Activated T-helper 1 cell treated with Interleukin-2 at 50 U/mL for 16 hours (primary cell): ENCODE results near the gene BRAT1.

Experiments used
- DNase-seq: peaks from one replicate; pipeline ENCODE4 v3.0.0-alpha.2; 2020; ENCODE audit warnings: low read depth

The BRAT1 gene

DNA sequence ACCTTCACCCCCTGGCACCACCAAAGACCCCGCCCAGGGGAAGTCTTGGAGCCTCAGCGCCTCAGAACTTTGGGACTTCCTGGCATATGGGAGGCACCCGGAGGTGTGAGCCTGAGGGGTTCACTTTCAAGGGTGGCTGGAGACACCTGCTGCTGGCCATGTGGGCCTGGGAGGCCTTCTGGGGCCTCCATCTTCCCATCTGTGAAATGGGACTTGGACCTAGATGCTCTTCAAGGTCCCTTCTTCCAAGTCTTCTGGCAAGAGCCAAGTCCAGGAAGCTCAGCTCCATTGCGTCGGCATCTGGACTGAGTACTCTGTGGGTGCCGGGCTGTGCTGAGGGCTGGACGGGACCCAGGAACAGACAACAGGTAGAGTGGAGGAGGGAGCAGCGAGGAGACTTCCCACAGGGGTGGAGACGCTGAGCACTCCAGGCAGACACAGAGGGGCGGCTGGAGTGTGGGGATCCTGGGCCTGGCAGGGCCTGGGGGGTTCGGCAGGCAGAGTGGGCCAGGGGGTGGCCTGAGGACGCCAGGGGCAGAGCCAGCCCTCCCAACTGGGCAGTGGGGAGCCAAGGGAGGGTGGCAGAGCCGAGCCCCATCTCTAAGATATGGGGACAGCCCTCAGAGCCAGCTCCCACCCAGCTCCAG, 45.1 kb downstream of the BRAT1 start:
- no peak for DNase-seq

DNA sequence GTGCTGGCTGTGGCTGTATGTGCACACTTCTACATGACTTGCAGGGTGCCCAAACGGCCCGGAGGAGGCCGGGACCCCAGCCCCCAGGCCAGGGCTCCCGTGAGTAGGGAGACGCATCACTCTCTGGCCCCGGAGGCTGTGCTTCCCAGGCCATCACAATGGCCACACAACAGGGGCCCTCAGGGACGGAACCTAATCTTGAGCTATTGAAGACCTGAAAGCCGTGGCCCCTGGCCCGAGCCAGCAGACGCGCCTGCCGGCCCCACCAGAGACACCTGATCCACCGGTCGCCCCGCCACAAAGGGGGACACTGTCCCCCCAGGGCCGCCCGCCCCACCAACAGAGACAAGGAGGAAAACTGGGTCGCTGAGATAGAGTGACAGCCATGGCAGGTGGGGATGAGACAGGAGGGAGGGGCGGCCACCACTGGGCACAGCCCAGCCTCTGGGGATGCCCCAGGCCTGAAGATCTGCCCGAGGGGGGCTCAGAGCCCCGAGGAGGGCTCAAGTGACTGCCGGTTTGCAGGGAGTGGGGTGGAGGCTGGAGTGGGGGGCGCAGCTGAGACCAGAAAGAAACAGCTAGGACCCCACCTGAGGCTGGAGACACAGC, 45.9 kb downstream of the BRAT1 start:
- DNase-seq = no peak

DNA sequence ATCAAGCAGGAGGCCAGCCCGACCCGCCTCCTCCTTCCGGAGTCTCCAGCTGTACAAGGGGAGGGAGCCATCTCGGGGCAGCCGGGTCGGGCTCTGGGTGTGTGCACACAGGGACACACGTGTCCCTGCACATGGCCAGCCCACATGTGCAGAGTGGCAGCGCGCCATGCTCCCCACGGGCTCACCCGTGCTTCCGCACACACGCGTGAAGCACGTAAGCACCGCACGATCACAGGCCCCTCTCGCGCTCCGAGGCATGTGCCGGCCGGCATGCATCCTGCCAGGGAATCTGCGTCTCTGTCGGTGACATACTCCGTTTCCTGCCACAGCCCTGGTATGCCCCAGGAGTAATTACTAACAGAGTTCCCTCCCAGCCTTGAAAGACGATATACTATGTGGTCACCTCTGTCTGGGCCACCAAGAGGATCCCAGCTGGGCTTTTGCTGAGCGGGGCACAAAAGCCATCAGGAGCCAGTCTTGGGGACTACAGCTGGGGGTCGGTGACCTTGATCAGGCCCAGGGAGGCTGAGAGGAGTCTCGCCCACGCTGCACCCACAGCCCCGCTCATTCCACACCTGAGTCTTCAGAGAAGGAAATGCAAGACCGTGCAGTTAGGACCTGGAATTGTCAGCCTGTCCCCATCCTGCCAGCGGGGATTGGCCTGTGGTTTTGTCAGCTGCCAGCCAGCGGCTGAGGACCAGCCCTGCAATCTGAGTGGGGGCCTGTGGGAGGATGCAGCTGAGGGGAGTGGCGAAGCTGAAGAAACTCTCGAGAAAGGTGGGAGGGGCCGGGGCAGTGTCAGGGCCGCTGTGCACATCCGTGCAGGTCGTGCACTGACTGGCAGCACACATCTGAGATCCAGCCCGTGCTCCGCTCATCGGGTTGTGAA, 46.8 kb downstream of the BRAT1 start:
- DNase-seq = peak; percentile 73

GRCh38 chr7:2507917-2508306, 47.4 kb downstream of the BRAT1 start:
- no peak for DNase-seq

DNA sequence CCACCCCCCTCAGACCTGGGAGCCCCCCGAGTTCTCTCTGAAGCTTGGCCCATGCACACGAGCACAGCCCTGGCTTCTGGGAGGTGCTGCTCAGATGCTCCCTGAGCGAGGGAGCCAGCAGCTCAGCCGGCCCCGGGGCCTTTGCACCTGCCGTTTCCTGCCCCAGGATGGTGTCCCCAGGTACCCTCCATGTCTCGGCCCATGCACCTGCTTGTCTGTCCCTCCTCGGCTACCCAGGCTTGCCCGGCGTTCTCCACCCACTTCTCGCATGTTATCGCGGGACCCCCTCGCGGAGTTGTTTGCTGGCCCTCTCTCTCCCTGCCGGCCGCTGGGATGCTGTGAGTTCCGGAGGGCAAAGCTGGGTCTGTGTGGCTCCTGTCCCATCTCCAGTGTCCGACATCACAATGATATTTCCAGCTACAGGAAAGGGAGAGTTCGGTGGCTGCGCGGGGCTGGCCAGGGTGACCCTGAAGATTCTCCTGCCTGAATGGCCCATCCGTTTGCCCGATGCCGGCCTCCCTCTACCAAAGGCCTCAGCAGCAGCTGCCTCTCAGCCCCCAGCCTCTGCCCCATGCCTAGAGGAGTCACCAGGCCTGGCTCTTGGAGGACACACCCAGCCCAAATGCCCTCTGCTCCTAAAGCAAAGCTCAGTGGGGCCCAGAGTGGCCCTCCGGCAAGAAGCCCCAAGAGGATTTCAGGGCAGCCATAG, 48.0 kb downstream of the BRAT1 start:
- no peak for DNase-seq

- DNase-seq = no peak
Measured at GRCh38 chr7:2505401-2505800, 49.9 kb downstream of the BRAT1 start.

GRCh38 chr7:2504889-2505375, 50.4 kb downstream of the BRAT1 start:
- no peak for DNase-seq

DNA sequence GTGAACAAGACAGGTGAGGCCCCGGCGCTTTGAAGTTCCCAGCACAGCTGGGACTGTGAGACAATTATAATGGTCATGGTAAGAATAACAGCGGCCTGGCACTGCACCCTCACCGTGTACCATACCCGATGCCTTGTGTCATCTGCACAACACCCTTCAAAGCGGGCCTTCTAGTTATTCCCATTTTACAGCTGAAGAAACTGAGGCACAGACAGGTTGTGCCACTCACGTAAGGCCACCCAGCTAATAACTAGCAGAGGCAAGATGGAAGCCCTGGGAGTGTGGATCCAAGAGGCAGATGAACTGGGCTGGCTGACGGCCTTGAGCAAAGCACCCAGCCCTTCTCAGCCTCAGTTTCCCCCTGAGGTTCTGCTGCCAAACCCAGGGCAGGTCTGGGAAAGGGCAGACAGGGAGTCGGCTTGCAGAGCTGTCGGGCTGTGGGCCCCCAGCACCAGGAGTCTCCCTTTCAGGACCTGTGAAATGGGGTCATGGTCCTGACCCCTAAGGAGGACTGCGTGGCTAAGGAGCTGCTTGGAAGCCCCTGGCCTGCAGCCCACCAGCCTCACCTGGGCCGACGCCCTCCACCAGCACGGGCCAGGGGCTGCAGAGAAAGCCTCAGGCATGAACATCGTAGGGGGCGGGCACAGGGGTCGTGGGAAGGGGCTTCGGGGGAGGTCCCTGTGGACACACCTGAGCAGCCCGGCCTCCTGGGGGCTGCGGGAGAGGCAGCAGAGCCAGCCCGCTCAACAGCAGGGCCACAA, 51.0 kb downstream of the BRAT1 start:
- no peak for DNase-seq

DNA sequence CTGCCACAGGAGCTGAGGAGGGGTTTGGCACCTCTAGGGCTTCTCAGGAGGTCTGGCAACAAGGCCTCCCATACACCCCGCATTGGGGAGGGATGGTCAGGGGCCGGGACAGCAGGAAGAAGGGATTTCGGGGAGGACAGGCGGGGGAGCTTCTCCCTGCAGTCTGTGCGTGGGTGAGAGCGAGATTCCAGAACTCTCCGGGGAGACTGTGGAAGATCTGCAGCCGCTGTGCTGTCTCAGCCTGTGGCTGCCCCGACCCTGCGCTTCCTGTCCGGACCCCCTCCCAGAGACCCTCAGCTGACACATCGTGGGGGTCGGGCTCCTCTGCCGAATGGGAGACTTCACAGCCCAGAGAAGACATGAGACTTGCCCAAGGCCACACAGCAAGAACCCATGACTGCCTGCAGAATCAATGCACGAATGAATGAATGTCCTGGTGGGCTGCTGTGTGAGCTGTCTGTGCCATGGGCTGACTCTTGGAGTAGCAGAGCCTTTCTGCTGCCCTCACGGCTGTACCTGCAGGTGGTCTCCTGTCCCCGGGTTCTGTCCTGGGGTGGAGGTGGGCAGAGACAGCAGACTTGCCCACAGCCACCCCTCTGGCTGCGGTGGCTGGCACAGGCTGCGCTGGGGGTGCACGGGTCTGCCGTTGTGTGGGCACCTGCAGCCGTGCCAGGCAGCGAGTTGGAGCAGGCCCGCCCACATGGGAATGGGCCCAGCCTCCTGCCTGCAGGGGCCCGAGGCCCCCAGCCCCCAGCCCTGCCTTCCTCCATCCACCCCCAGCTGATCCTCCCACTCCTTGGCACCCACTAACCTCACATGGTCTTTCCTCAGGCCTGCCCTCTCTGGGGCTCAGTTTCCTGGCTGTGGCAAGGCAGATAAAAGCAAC, 52.0 kb downstream of the BRAT1 start:
- no peak for DNase-seq

GRCh38 chr7:2502647-2502966, 52.7 kb downstream of the BRAT1 start:
- no peak for DNase-seq

DNA sequence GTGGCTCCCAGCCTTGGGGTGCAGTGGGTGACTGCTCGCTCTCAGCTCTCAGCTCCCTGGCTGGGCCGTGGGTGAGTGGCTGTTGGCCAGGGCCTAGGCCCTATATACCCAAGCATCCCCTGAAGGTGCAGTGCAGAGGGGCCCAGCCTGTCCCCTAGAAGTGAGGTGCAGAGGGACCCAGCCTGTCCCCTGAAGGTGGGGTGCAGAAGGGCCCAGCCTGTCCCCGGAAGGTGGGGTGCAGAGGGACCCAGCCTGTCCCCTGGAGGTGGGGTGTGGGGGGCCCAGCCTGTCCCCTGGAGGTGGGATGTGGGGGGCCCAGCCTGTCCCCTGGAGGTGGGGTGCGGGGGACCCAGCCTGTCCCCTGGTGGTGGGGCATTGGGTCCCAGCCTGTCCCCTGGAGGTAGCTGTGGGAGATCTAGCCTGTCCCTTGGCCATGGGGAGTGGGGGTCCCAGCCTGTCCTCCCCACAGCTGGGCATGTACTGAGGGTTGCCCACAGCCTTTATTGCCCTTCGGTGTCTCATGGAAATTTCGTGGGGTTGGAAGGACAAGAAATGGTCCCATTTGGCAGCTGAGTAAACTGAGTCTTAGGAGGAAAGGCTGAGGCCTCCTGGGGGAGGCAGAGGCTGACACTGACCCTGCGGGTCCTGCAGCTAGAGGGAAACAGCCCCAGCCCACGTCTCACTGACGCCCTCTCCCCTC, 53.2 kb downstream of the BRAT1 start:
- no peak for DNase-seq

DNA sequence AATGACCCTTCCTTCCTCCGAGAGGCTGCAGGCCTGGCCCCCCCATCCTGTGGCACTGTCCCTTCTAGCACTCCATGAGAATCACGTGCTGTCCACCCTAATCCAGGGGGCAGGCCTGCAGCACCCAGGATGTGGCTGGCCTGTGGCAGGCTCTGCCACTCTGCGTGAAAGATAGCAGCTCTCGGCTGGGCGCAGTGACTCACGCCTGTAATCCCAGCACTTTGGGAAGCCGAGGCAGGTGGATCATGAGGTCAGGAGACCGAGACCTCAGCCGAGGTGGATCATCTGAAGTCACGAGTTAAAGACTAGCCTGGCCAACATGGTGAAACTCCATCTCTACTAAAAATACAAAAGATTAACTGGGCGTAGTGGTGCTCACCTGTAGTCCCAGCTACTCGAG, 54.6 kb downstream of the BRAT1 start:
- no peak for DNase-seq

DNA sequence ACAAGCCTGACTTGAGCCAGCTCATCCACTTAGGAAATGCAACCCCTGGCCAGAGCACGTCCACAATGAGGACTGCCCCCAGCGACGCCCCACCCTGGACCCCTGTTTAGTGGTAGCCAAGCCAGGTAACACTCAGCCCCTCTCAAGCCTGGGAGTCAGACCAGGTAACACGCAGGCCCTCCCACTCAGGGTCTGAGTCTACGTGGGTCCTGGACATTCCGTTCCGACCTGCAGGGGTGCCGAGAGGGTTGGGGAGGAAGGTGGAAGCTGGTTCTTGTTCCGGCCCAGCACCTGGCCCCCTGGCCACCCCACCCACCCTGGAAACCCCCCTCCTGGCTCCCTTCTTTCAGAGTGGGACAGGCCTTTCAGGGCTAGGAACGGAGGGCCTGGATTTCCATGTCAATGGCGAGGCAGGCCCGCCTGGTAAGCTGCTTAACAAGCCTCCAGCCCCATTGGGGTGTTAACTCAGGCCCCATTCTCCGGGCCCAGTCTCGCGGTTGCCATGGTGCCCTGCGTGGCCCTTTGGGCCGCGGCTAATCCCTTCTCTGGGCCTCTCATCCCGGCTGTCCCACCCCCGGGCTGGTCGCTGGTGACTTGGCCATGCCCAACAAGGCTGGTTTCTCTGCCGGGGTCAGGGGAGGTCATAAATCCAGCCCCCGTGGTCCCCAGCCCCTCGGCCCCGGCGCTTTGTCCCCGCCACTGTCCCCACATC, 55.4 kb downstream of the BRAT1 start:
- no peak for DNase-seq

DNA sequence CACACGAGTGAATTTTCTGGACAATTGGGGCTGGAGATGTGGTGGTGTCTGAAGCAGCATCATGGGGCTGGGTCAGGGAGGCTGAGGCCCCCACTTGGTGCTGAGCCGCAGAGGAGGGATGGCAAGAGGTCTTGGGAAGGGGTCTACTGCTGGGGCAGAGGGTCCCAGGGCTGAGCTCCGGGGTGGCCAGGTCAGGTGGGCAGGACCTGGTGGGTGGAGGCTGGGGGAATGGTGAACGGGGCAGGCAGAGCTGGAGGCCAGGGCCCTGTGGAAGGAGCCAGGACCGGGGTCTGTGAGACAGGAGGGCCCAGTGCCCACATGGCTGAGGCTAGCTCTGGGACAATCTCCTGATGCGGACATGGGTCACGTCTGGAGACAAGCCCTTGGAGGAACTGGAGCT, 56.1 kb downstream of the BRAT1 start:
- DNase-seq = no peak

DNA sequence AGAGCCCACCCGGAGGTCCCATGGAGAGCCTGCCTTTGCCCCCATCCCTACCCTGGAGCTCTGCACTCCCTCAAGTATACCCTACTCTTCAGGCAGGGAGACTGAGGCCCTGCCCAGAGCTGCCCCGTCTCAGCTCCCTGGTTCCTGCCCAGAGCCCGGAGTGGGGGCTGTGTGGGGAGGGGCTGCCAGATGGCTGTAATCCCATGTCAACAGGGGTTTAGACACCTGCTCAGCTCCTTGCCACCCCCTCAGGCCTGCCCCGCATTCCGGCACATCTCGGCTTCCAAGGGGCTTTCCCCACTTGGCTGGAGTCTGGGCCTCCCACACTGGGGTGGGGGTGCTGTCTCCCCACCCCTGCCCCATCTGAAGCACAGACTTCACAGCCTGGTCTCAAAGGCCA, 56.6 kb downstream of the BRAT1 start:
- no peak for DNase-seq

DNA sequence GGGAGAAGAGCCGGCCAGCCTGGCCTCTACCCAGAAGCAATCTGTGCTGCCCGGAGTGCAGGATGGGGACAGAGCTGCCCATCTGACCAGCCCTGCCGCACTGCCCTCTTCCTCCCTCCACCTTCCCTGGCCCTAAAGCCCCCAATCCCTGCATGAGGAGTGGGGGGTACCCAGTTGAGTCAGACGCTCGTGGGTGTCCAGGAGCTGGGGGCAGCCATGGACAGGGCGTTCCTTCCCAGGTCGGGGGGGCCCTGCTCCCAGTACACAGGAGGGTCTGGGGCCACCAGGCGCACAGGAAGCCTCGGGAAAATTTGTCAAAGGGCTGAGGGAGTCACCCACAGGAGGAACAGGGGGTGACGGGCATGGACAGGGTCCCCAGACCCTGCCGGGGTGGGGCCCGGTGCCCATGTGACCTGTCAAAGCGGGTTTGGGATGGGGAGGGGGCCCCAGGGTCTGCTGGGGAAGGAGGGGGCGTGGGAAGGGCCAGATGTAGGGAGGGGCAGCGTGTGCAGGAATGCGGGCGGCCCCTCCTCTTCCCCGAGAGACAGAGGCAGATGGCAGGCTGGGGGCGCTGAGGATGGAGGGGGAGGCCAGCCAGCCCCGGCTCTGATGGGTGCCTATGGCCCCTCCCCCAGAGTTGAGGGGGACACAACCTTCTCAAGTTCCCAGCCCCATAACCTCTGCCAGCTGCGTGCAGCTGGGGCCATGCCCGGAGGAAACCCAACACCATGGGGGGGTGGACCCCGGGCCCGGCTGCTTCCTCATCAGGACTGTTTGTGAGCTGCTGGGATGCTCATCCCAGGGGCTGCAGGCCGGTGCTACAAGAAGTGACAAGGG, 57.6 kb downstream of the BRAT1 start:
- DNase-seq = no peak

DNA sequence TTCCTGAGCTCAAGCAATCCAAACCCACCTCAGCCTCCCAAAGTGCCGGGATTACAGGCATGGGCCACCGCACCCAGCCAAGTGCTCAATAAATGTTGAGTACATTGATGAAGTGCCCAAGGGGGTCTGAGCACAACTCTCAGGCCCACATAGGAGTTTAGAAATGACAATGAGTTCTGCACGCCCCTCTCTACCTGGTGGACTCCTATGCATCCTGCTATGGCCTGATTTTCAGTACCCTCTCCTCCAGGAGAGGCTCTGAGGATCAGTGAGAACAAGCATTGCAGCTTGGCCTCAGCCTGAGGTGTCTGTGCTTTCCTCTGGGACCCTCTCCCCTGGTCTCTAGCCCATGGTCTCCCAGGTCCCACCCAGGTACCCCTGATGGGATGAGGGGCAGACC, 58.3 kb downstream of the BRAT1 start:
- DNase-seq = no peak

- no peak for DNase-seq
Measured at GRCh38 chr7:2496375-2496774, 58.9 kb downstream of the BRAT1 start.
